NCI-H146 treated with DMSO at 0.1 percent for 48 hours (cell line): Measurements from ENCODE around the gene DENND1A.
"Not testable (repeated sequence)": the region's sequence is repeated elsewhere in the genome, so short reads cannot be mapped to it uniquely, and the experiment has no call there.

ENCODE experiments used
- DNase-seq: peaks from one replicate; lab custom pipeline; 2025; ENCODE audit not compliant: unreplicated experiment; lab: John Stamatoyannopoulos, UW

The DENND1A gene

DNA sequence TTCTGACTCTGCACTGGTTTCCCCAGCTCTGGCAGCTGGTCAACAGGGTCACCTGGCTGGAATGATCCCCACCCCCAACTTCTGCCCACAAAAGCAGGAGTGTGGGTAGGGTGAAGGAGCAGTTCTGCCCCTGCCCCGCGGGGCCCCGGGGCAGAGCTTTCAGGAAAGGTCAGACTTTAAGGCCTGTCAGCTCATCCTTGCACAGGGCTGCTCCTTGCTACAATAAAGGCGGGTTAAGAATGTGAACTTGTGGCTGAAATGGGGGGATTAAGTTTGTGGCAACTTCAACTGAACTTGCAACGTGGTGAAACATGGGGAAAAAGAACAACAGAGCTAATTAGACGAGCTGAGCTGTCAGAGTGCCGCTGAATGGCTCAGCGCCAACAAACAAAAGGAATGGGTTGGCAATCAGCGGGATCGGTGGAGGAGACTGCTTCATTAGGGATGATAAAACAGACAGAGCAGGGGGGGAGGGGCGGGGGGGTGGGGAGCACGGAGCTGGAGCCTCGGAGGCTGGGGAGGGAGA lies 523.2 kb downstream of the DENND1A start:
- no peak for DNase-seq

DNA sequence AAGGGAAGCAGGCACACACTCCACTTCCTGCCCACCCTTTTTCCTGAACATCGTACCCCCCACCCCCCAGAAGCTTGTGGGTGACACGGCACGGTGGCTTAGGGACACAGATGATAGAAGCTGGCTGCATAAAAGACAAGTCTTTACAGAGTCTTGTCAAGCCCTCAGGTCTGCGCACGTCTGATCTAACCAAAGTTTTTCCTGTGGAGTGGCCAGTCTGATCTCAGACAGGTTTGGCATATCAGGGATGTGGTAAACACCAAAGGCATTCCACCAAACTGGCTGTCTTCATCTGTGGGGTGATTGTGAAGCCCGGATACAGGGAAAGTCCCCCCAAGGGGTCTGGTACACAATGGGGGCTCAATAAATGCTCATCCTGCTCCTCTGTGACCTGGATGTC lies 523.9 kb downstream of the DENND1A start:
- DNase-seq = no peak

GRCh38 chr9:123402981-123403509 lies 526.9 kb downstream of the DENND1A start:
- DNase-seq = no peak

- peak; percentile 3 for DNase-seq
Observed at GRCh38 chr9:123401879-123402513, 527.9 kb downstream of the DENND1A start.

DNA sequence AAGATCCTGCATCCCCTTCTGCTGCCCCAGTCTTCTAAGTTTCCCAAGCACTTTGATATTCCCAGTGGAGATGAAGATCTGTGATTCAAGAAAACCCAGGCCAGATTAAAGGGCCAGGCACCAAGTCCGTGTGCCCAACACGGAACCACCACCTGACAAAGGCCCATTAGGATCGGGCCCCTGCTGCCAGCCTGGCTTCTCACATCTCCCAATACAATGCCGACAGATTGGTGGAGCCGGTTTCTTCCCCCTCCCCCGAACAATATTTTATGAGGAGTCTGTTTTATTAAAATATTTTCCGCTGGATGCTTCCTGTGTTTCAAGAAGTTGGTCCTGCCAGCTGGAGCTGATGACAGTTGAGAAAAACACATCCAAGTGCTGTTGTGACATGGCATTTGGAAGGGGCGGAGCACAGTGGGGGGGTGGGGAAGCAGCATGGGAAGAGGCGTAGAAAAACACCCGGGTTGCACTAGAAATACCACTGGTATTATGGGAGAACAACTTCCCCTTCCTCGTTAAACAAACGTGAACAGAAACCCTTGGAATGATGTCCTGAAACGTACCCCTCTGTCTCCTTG lies 528.9 kb downstream of the DENND1A start:
- DNase-seq = no peak

- no peak for DNase-seq
Observed at GRCh38 chr9:123399803-123400378, 530.0 kb downstream of the DENND1A start.

DNA sequence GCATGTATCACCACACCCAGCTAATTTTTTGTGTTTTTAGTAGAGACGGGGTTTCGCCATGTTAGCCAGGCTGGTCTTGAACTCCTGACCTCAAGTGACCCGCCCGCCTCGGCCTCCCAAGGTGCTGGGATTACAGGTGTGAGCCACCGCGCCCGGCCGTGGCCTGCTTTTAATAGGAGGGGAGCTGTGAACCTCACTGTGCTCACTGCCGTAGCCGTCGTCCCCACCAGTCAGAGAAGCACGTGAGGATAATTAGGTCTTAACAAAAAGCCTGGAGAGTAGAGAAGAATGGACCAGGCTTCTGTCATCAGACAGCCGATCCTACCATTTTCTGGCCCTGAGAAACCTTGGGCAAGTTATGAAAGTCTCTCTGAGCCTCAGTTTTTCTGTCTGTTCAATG lies 531.0 kb downstream of the DENND1A start:
- not testable (repeated sequence) for DNase-seq

DNA sequence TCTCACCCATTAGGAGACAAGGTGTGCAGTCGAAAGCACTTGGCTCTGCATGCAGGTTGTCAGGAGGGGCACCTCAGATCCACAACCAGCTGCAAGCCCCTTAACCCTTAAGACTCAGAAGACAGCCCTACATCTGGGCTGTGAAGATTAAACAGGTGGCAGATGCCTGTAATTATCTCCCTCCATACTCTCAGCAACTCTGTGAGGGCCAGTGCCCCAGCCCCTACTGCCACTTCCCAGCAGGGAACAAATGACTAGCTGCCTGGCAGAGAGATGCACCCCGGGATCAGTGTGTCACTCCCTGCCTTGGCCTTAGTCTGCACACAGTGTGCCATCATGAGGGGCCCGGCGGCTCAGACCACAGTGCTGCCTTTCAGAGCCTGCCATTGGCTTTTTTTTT lies 532.0 kb downstream of the DENND1A start:
- no peak for DNase-seq

GRCh38 chr9:123395689-123396511 lies 534.0 kb downstream of the DENND1A start:
- no peak for DNase-seq

DNA sequence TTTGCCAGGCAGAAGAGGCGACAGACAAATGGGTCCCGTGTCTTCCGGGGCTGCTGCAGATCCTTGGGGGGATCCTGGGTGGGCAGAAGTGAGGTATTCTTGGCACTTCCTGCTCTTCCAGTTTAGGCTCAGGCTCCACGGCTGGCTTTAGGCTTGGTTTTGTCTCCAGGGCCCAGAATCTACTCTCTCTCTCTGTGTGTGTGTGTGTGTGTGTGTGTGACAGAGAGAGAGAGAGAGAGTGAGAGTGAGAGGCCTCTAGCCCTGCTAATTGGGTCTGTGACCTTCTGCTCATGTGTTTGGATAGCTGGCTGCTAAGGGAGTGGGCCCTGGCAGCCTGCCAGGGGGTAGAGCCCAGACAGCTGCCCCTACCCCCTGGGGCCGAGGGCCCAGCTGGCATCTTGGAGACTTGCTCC lies 534.6 kb downstream of the DENND1A start:
- peak; percentile 75 for DNase-seq

- DNase-seq = no peak
Observed at GRCh38 chr9:123394291-123395235, 535.4 kb downstream of the DENND1A start.

GRCh38 chr9:123392802-123393201 lies 537.1 kb downstream of the DENND1A start:
- DNase-seq = no peak

- no peak for DNase-seq
Observed at GRCh38 chr9:123391946-123392345, 538.0 kb downstream of the DENND1A start.

- no peak for DNase-seq
Observed at GRCh38 chr9:123391233-123391632, 538.7 kb downstream of the DENND1A start.

- no peak for DNase-seq
Observed at GRCh38 chr9:123390337-123391135, 539.4 kb downstream of the DENND1A start.

DNA sequence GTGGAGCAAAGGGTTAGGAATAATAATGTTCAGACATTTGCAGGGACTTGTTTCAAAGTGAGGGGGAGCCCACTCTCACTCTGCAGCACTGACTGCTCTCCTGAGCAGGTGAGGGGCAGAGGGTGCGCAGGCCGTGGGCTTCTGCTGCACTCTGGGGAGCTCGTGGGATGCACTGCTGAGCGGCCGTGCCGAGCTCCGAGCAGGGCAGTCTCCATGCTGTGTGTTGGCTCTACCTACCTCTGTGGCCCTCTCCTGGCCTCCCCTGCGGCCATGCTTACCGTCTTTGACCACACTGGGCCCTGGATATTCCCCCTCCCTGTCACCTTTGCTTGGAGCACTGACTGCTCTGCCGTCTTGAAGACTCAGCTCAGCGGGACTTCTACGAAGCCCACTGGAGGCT lies 540.2 kb downstream of the DENND1A start:
- DNase-seq = no peak

DNA sequence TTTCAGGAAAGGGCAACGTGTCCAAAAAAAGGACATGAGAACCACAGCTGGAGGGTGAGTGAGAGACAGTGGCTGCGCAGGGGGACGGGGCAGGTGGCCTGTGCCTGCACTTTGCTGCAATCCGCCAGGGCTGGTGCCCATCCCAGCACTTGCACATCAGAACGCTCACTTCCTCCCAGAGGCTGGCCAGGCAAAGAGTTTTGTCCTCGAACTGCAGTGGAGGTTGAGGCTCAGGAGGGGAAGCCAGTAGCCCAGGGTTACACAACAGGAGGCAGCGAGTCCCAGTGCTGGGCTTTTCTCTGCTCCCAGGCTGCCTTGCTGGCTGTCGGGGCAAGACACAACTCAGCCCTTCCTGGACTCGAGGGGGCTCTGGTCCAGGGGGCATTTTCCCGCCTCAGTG lies 540.9 kb downstream of the DENND1A start:
- no peak for DNase-seq

- no peak for DNase-seq
Observed at GRCh38 chr9:123387686-123388085, 542.2 kb downstream of the DENND1A start.

DNA sequence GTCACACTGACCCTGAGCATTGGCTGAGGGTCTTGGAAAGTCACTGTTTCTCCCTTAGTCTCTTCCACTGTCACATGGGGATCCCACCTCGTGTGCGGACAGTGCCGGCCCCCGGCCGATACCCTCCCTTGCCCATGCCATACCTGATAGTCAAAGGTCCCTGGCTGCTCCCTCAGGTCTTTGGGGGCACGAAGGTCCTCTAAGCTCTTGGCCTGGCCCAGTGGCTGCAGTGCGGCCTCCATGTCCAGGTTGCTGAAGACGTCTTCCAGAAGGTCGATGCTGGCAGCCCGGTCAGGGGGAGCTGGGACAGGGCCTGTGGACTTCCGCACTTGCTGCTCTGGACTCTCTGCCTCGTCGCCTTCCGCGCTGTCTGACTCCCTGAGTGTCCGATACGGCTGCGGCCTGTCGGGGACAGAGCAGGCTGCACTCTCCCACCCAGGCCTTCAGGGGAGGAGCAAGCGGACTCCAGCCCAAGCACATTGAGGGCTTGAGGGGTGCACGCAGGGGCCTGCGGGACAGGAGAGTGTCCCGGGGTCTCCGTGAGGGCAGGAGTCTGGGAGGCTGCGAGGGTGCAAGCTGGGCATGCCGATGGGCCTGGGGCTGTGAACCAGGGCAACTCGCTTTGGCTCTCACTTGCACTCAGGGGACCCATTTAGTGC lies 546.3 kb downstream of the DENND1A start:
- DNase-seq = no peak
